GM12873 (cell line): ENCODE data around the gene MTHFSD.

ENCODE experiments used
- CTCF ChIP-seq: IDR thresholded peaks from 2 replicates; pipeline ENCODE4 v1.5.1; 2012; ENCODE audit warnings: low read depth, mild to moderate bottlenecking, moderate library complexity, low read length, control low read depth; ENCODE audit not compliant: insufficient read depth; ENCODE audit errors: missing control alignments

Gene MTHFSD

GRCh38 chr16:86554917-86555703, at the start of gene MTHFSD:
MTHFSD (minus strand) TSS chr16:86555235; CDS start chr16:86555184, 51 bp downstream.
- no peak for TF ChIP-seq CTCF

GRCh38 chr16:86604436-86605193, 49.6 kb upstream of the MTHFSD start:
- no peak for TF ChIP-seq CTCF

GRCh38 chr16:86602521-86602920, 47.5 kb upstream of the MTHFSD start:
- TF ChIP-seq CTCF: no peak

GRCh38 chr16:86601356-86601755, 46.3 kb upstream of the MTHFSD start:
- TF ChIP-seq CTCF: no peak

- TF ChIP-seq CTCF: no peak
These were observed 43.9 kb upstream of the MTHFSD start for GRCh38 chr16:86598607-86599565.

GRCh38 chr16:86597880-86598606, 43.0 kb upstream of the MTHFSD start:
- TF ChIP-seq CTCF: no peak
